HG02588 (cell line): Measurements from ENCODE around the gene PDLIM7.

Experiments used
- ATAC-seq: cut with Tn5 transposase; IDR thresholded peaks from one replicate; pipeline ENCODE4 v1.9.1; 2021; ENCODE audit warnings: mild to moderate bottlenecking, moderate library complexity; ENCODE audit not compliant: unreplicated experiment

PDLIM7 gene

GRCh38 chr5:177475563-177476427, 21.6 kb downstream of the PDLIM7 start:
- ATAC-seq: no peak

- ATAC-seq: no peak
Observed at GRCh38 chr5:177474846-177475562, 22.4 kb downstream of the PDLIM7 start.

GRCh38 chr5:177474002-177474476, 23.4 kb downstream of the PDLIM7 start:
- no peak for ATAC-seq

- no peak for ATAC-seq
Observed at GRCh38 chr5:177473443-177474001, 23.9 kb downstream of the PDLIM7 start, which contains the start of gene DBN1. TSS of gene DBN1 (minus strand) at chr5:177473634. CDS start at chr5:177473521, 113 bp downstream.

GRCh38 chr5:177472460-177473442, 24.7 kb downstream of the PDLIM7 start:
- ATAC-seq: no peak

- no peak for ATAC-seq
Observed at GRCh38 chr5:177471610-177472356, 25.6 kb downstream of the PDLIM7 start.

GRCh38 chr5:177470759-177471536, 26.5 kb downstream of the PDLIM7 start:
- ATAC-seq: no peak

GRCh38 chr5:177469750-177470525, 27.5 kb downstream of the PDLIM7 start:
- ATAC-seq: no peak

- no peak for ATAC-seq
Observed at GRCh38 chr5:177468685-177469628, 28.4 kb downstream of the PDLIM7 start.

GRCh38 chr5:177468329-177468684, 29.1 kb downstream of the PDLIM7 start:
- ATAC-seq: no peak

GRCh38 chr5:177467436-177467835, 30.0 kb downstream of the PDLIM7 start:
- no peak for ATAC-seq

GRCh38 chr5:177466861-177467260, 30.5 kb downstream of the PDLIM7 start:
- ATAC-seq: no peak

- ATAC-seq: no peak
Observed at GRCh38 chr5:177465044-177465443, 32.4 kb downstream of the PDLIM7 start.

GRCh38 chr5:177462021-177462670, 35.3 kb downstream of the PDLIM7 start:
- ATAC-seq: no peak

- ATAC-seq: no peak
Observed at GRCh38 chr5:177459819-177460628, 37.4 kb downstream of the PDLIM7 start.

GRCh38 chr5:177459357-177459756, 38.0 kb downstream of the PDLIM7 start:
- ATAC-seq: no peak
